NCI-H524 treated with DMSO at 0.1 percent for 48 hours (cell line): Measurements from ENCODE around the gene GHR.

Source experiments
- DNase-seq: peaks from one replicate; lab custom pipeline; 2025; lab: John Stamatoyannopoulos, UW

Gene GHR

GRCh38 chr5:42604171-42604711 lies 181.0 kb downstream of the GHR start:
- DNase-seq: no peak

- DNase-seq: no peak
Measured at GRCh38 chr5:42605490-42605889, 182.3 kb downstream of the GHR start.

- no peak for DNase-seq
Measured at GRCh38 chr5:42606464-42606869, 183.2 kb downstream of the GHR start.

- DNase-seq: no peak
Measured at GRCh38 chr5:42611437-42611836, 188.2 kb downstream of the GHR start.

- no peak for DNase-seq
Measured at GRCh38 chr5:42612750-42613366, 189.6 kb downstream of the GHR start.

GRCh38 chr5:42614509-42614908 lies 191.3 kb downstream of the GHR start:
- DNase-seq: no peak

GRCh38 chr5:42620579-42621216 lies 197.5 kb downstream of the GHR start:
- DNase-seq: no peak

- DNase-seq: no peak
Measured at GRCh38 chr5:42621242-42621641, 198.0 kb downstream of the GHR start.

- no peak for DNase-seq
Measured at GRCh38 chr5:42621662-42622061, 198.4 kb downstream of the GHR start.

- DNase-seq: no peak
Measured at GRCh38 chr5:42624912-42625311, 201.7 kb downstream of the GHR start.

GRCh38 chr5:42626462-42626861 lies 203.2 kb downstream of the GHR start:
- no peak for DNase-seq

GRCh38 chr5:42628821-42629220 lies 205.6 kb downstream of the GHR start:
- DNase-seq: no peak

- no peak for DNase-seq
Measured at GRCh38 chr5:42629284-42629683, 206.0 kb downstream of the GHR start.

GRCh38 chr5:42631241-42631640 lies 208.0 kb downstream of the GHR start:
- no peak for DNase-seq

GRCh38 chr5:42632354-42632900 lies 209.2 kb downstream of the GHR start:
- no peak for DNase-seq

GRCh38 chr5:42634575-42634974 lies 211.3 kb downstream of the GHR start:
- no peak for DNase-seq

GRCh38 chr5:42636425-42636824 lies 213.2 kb downstream of the GHR start:
- DNase-seq: no peak

GRCh38 chr5:42636946-42637345 lies 213.7 kb downstream of the GHR start:
- no peak for DNase-seq

GRCh38 chr5:42638972-42639371 lies 215.7 kb downstream of the GHR start:
- DNase-seq: no peak

GRCh38 chr5:42640835-42641234 lies 217.6 kb downstream of the GHR start:
- DNase-seq: no peak

GRCh38 chr5:42641336-42642005 lies 218.2 kb downstream of the GHR start:
- DNase-seq: no peak

- no peak for DNase-seq
Measured at GRCh38 chr5:42642006-42642405, 218.8 kb downstream of the GHR start.

GRCh38 chr5:42643360-42643759 lies 220.1 kb downstream of the GHR start:
- DNase-seq: no peak
